Activated gamma-delta T cell (primary cell): ENCODE results near the gene VASP.

Experiments
- DNase-seq: peaks from one replicate; lab custom pipeline; 2025; lab: John Stamatoyannopoulos, UW

VASP gene

GRCh38 chr19:45547965-45548609 lies 40.8 kb downstream of the VASP start:
- DNase-seq = no peak

GRCh38 chr19:45553464-45553863 lies 46.2 kb downstream of the VASP start:
- no peak for DNase-seq

GRCh38 chr19:45554481-45554880 lies 47.2 kb downstream of the VASP start:
- no peak for DNase-seq

- DNase-seq = no peak
Observed at GRCh38 chr19:45556835-45557234, 49.6 kb downstream of the VASP start.

GRCh38 chr19:45558399-45558878 lies 51.2 kb downstream of the VASP start:
- no peak for DNase-seq

GRCh38 chr19:45560038-45560437 lies 52.8 kb downstream of the VASP start:
- DNase-seq = no peak

- no peak for DNase-seq
Observed at GRCh38 chr19:45560686-45561085, 53.4 kb downstream of the VASP start.

GRCh38 chr19:45564131-45564780 lies 57.0 kb downstream of the VASP start:
- DNase-seq = no peak

GRCh38 chr19:45567609-45568008 lies 60.3 kb downstream of the VASP start:
- no peak for DNase-seq

- DNase-seq = no peak
Observed at GRCh38 chr19:45568732-45569131, 61.5 kb downstream of the VASP start.

- no peak for DNase-seq
Observed at GRCh38 chr19:45569619-45570421, 62.5 kb downstream of the VASP start.

- no peak for DNase-seq
Observed at GRCh38 chr19:45571457-45572220, 64.4 kb downstream of the VASP start.

GRCh38 chr19:45574526-45574925 lies 67.2 kb downstream of the VASP start:
- DNase-seq = no peak

- no peak for DNase-seq
Observed at GRCh38 chr19:45575216-45575615, 67.9 kb downstream of the VASP start.
